Endothelial cell of umbilical vein (primary cell): ENCODE results near the gene MYO1B. TPM values are rescaled to one million over a fixed set of nuclear protein-coding genes. Genes with fewer than 3 reads are reported as not detected.

Experiments
- BruUV-seq: library from RNA; stranded (reverse); fragments of 400-500 nt; replicated peaks from 2 replicates; lab custom pipeline; 2021; lab: Mats Ljungman, UMichigan
- CTCF ChIA-PET: fragments of 300-600, 350-600 bp; sonication (Branson Sonifier 250); formaldehyde crosslinking; loops from one replicate; lab custom pipeline; 2021; ENCODE audit warnings: antibody characterized with exemption, inconsistent platforms; lab: Charles Lee
- POLR2A ChIA-PET: fragments of 300-600, 350-600 bp; sonication (Branson Sonifier 250); formaldehyde crosslinking; loops from one replicate; lab custom pipeline; 2021; ENCODE audit warnings: antibody characterized with exemption, inconsistent platforms; lab: Charles Lee
- DNase-seq: peaks from one replicate; pipeline ENCODE4 v3.0.0-alpha.2; 2011; ENCODE audit warnings: low read depth, low spot score
- FAIRE-seq: peaks from 2 replicates; lab custom pipeline; 2011; peaks lifted over from hg19 to GRCh38; lab: Jason Lieb, UNC
- H2AFZ ChIP-seq: 2 replicates; pipeline ENCODE4 v1.6.0; 2012; ENCODE audit warnings: low read depth, low read length, control low read depth, inconsistent platforms
- H3K27ac ChIP-seq: 2 replicates; pipeline ENCODE4 v1.5.1; 2011; ENCODE audit warnings: low read depth, mild to moderate bottlenecking, control low read depth, low read length, moderate library complexity; ENCODE audit not compliant: insufficient read depth
- H3K27me3 ChIP-seq, 2 experiments: 2 replicates each; pipeline versions ENCODE4 v1.6.0 to v1.6.1; 2011; ENCODE audit warnings: low read length in 2 of 2, mixed read lengths in 1 of 2; ENCODE audit not compliant: control insufficient read depth in 2 of 2, insufficient read depth in 2 of 2
- H3K36me3 ChIP-seq, 2 experiments: 2 replicates in 1 of 2; 3 replicates in 1 of 2; pipeline ENCODE4 v1.5.1; 2011; ENCODE audit warnings: low read length in 2 of 2, mild to moderate bottlenecking in 1 of 2, moderate library complexity in 1 of 2; ENCODE audit not compliant: control insufficient read depth in 2 of 2, insufficient read depth in 2 of 2; ENCODE audit errors: extremely low read depth in 1 of 2
- H3K4me1 ChIP-seq: 3 replicates; pipeline ENCODE4 v1.5.1; 2011; ENCODE audit warnings: mild to moderate bottlenecking, low read length; ENCODE audit not compliant: control insufficient read depth, insufficient read depth; ENCODE audit errors: extremely low read depth
- H3K4me2 ChIP-seq: 2 replicates; pipeline ENCODE4 v1.6.1; 2011; ENCODE audit warnings: low read length, control low read depth, mixed read lengths; ENCODE audit not compliant: insufficient read depth
- H3K4me3 ChIP-seq, 3 experiments: fragments of 200-600 bp in 1 of 3; sonication (generic), shearing (Covaris generic) in 1 of 3; replicated peaks in 1 of 3; 2 replicates each; pipeline ENCODE4 v1.5.1; 2011 to 2016; ENCODE audit warnings: control low read depth in 3 of 3, low read length in 3 of 3, mild to moderate bottlenecking in 2 of 3, inconsistent platforms in 1 of 3, low read depth in 1 of 3, moderate library complexity in 1 of 3; ENCODE audit not compliant: insufficient read depth in 1 of 3
- H3K79me2 ChIP-seq: 2 replicates; pipeline ENCODE4 v1.6.0; 2012; ENCODE audit warnings: low read length, inconsistent platforms; ENCODE audit not compliant: control insufficient read depth, insufficient read depth
- H3K9ac ChIP-seq: replicated peaks from 2 replicates; pipeline ENCODE3; 2011; ENCODE audit warnings: low read length, control low read depth; ENCODE audit not compliant: insufficient read depth; ENCODE audit errors: extremely low read depth
- H3K9me1 ChIP-seq: replicated peaks from 3 replicates; pipeline ENCODE4 v1.6.0; 2011; ENCODE audit warnings: mild to moderate bottlenecking, low read length; ENCODE audit not compliant: control insufficient read depth, insufficient read depth; ENCODE audit errors: extremely low read depth
- H3K9me3 ChIP-seq: replicated peaks from 2 replicates; pipeline ENCODE4 v1.5.1; 2012; ENCODE audit warnings: low read length, inconsistent platforms; ENCODE audit not compliant: control insufficient read depth, insufficient read depth
- H4K20me1 ChIP-seq: replicated peaks from 2 replicates; pipeline ENCODE3; 2011; ENCODE audit warnings: mild to moderate bottlenecking, low read length; ENCODE audit not compliant: control insufficient read depth, insufficient read depth; ENCODE audit errors: extremely low read depth
- CTCF ChIP-seq, 2 donors: IDR thresholded peaks; 1 replicate in 1 of 2; 2 replicates in 1 of 2; pipeline ENCODE4 v1.5.1; 2011; ENCODE audit warnings: low read length in 2 of 2, mild to moderate bottlenecking in 2 of 2, moderate library complexity in 2 of 2, control low read depth in 1 of 2, inconsistent platforms in 1 of 2, low read depth in 1 of 2; ENCODE audit not compliant: insufficient read depth in 1 of 2; ENCODE audit errors: extremely low read depth in 1 of 2
- EZH2 ChIP-seq: IDR thresholded peaks from 2 replicates; pipeline ENCODE4 v1.6.1; 2012; ENCODE audit warnings: borderline replicate concordance, low read depth, mild to moderate bottlenecking, moderate library complexity, low read length, inconsistent platforms; ENCODE audit not compliant: severe bottlenecking
- FOS ChIP-seq: IDR thresholded peaks from 2 replicates; pipeline ENCODE4 v1.6.1; 2011; ENCODE audit warnings: mild to moderate bottlenecking, low read length, moderate library complexity, borderline replicate concordance; ENCODE audit not compliant: insufficient read depth
- GATA2 ChIP-seq: IDR thresholded peaks from 2 replicates; pipeline ENCODE4 v1.7.0; 2011; ENCODE audit warnings: low read depth, mild to moderate bottlenecking, moderate library complexity, mixed read lengths, low read length; ENCODE audit not compliant: insufficient read length, insufficient read depth
- JUN ChIP-seq: IDR thresholded peaks from 2 replicates; pipeline ENCODE4 v1.6.1; 2011; ENCODE audit warnings: borderline replicate concordance, low read depth; ENCODE audit not compliant: insufficient read length, insufficient read depth
- MAX ChIP-seq: IDR thresholded peaks from 2 replicates; pipeline ENCODE4 v1.6.1; 2011; ENCODE audit not compliant: insufficient read depth, insufficient read length
- MYC ChIP-seq: IDR thresholded peaks from one replicate; pipeline ENCODE4 v1.6.1; 2011; ENCODE audit warnings: mild to moderate bottlenecking, low read depth, low read length
- POLR2A ChIP-seq: IDR thresholded peaks from 2 replicates; pipeline ENCODE4 v1.6.1; 2012; ENCODE audit warnings: low read depth, mild to moderate bottlenecking, control low read depth, low read length
- POLR2AphosphoS5 ChIP-seq: IDR thresholded peaks from 2 replicates; pipeline ENCODE4 v1.6.1; 2012; ENCODE audit warnings: low read depth, mild to moderate bottlenecking, control low read depth, low read length, moderate library complexity; ENCODE audit not compliant: insufficient read depth
- dilution Hi-C: fragments of 300-500 bp; cut with MboI; formaldehyde crosslinking; loops from one replicate; pipeline ENCODE4 v1.15.0; 2019; ENCODE audit warnings: low sequenced_read_pairs; ENCODE audit not compliant: extremely low pct_ligation_motif_present
- intact Hi-C: fragments of 100-400 bp; cut with micrococcal nuclease; formaldehyde crosslinking; loops from one replicate; pipeline ENCODE4 v1.10.0; 2022
- polyA plus RNA-seq, 4 experiments: library from polyadenylated mRNA; depleted of rRNA in 3 of 4; stranded (reverse) in 3 of 4; unstranded in 1 of 4; fragments of >200 nt; gene quantifications; 2 replicates each; pipeline versions ENCODE4 v1.2.1 to v1.2.3, GENCODE V29; 2011 to 2012; ENCODE audit warnings: missing spikeins in 1 of 4
- total RNA-seq: library from RNA; stranded (reverse); gene quantifications from 2 replicates; pipeline ENCODE4 v1.2.3, GENCODE V29; 2021

MYO1B gene
- total and polyA plus RNA-seq, 2 donors (not counting 3 experiments of a cell fraction or from before 2014, with no cell fraction given), result 8.7 to 51.1 TPM

GRCh38 chr2:191249156-191249813 lies 4.1 kb downstream of the MYO1B start:
- ChIA-PET POLR2A (no interaction called here), CTCF (interaction anchor here (1.1 to 1.4 kb wide), 2 partner anchors 28 to 31 kb away, joined by 3 read pairs; no protein-coding TSS in a partner anchor)
- Histone ChIP-seq H3K79me2 (peaks cover 40% of the 10 kb centered on the region), H3K9ac (no peak overlapping the region), H3K36me3 (no peaks in the 10 kb centered on the region), H3K27ac (no peak overlapping the region), H3K27me3 (no peaks in the 10 kb centered on the region), H3K9me3 (no peaks in the 10 kb centered on the region), H4K20me1 (peaks cover 6% of the 10 kb centered on the region), H3K4me1 (peaks cover 21% of the 10 kb centered on the region), H3K4me3 (no peak overlapping the region), H3K4me2 (no peak overlapping the region), H3K9me1 (no peaks in the 10 kb centered on the region), H2AFZ (no peak overlapping the region)
- dilution Hi-C loops (no loop called here), intact Hi-C loops (no loop called here)
- DNase-seq (no peak), FAIRE-seq (no peak)
- TF ChIP-seq MYC (no peak), POLR2A (no peak), MAX (no peak), CTCF (IDR thresholded peaks at IDR 0.05; ENCODE audit: extremely low read depth in 1 of 2, insufficient read depth in 1 of 2, low read depth in 1 of 2, low read length in 2 of 2) (no peak), GATA2 (no peak), JUN (no peak), FOS (no peak), EZH2 (no peak), POLR2AphosphoS5 (no peak)
- BruUV-seq, result no TSS peak
